Glutamatergic neuron (in vitro differentiated cells): ENCODE data around the gene MN1. TPM values are rescaled to one million over a fixed set of nuclear protein-coding genes. Genes with fewer than 3 reads are reported as not detected.
A peak's percentile ranks its signal among the peaks of the same experiment; 100 is the strongest.

Experiments
- DNase-seq: peaks from one replicate; pipeline ENCODE4 v3.0.0; 2022
- H3K27ac Mint-ChIP-seq: one replicate; pipeline ENCODE4 v1.8.0; 2020; ENCODE audit warnings: mild to moderate bottlenecking, mixed read lengths, inconsistent platforms; ENCODE audit not compliant: unreplicated experiment
- H3K27me3 Mint-ChIP-seq: one replicate; pipeline ENCODE4 v1.8.0; 2020; ENCODE audit warnings: mild to moderate bottlenecking, moderate library complexity, mixed read lengths, inconsistent platforms; ENCODE audit not compliant: unreplicated experiment
- H3K36me3 Mint-ChIP-seq: one replicate; pipeline ENCODE4 v1.8.0; 2020; ENCODE audit warnings: mild to moderate bottlenecking, mixed read lengths, inconsistent platforms; ENCODE audit not compliant: unreplicated experiment
- H3K4me1 Mint-ChIP-seq: one replicate; pipeline ENCODE4 v1.8.0; 2020; ENCODE audit warnings: mild to moderate bottlenecking, low read depth, mixed read lengths, inconsistent platforms; ENCODE audit not compliant: unreplicated experiment
- H3K4me3 Mint-ChIP-seq: one replicate; pipeline ENCODE4 v1.8.0; 2020; ENCODE audit warnings: mild to moderate bottlenecking, mixed read lengths, inconsistent platforms; ENCODE audit not compliant: unreplicated experiment
- H3K9me3 Mint-ChIP-seq: one replicate; pipeline ENCODE4 v1.8.0; 2020; ENCODE audit warnings: mild to moderate bottlenecking, moderate library complexity, mixed read lengths, inconsistent platforms; ENCODE audit not compliant: unreplicated experiment
- CTCF ChIP-seq: fragments of 200-600 bp; sonication (generic); IDR thresholded peaks from one replicate; pipeline ENCODE4 v1.5.0; 2021; ENCODE audit not compliant: partially characterized antibody, unreplicated experiment
- total RNA-seq: library from RNA; stranded (reverse); fragmentation: NEBNext Ultra II Directional; extraction: Animal tissue kit (Norgen Biotek cat#: 25700); gene quantifications from one replicate; pipeline ENCODE4 v1.2.1, GENCODE V29; 2021; ENCODE audit not compliant: unreplicated experiment

MN1 gene
- total RNA-seq, 1 donor from 2014 or later = 0.91 TPM

DNA sequence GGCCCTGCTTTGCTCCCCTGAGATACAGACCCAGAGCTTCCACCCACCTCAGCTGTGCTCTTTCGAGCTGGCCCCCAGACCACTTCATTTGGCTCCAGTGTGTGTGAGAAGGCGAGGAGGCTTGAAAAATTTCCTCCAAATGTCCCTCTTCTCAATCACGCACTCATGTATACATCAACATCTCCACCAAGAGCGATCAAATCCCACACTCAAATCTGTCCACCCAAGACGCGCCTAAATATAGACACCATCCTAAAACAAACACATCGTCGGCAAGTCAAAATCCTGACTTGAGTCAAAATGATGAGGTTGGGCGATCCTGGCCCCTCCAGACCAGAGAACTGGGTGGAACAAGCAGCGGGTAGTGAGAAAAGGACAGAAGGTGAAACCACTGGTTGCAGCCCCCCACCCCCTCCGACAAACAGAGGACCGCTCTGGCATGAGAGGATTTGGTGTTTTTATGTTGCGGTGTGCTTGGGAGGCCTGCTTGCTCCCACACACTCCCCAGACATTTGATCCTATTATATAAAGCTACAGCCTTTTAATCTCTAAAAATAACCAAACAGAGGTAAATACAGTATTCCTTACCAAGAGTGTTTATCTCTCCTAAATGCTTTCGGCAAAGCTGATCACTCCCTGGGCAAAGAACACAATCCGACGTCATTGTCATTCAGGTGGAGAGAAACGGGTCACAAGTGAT lies 10.2 kb downstream of the MN1 start:
- no peak for DNase-seq
- Mint-ChIP-seq H3K4me1 (peaks cover 29% of the 10 kb centered on the region), H3K36me3 (no peaks in the 10 kb centered on the region), H3K27ac (no peak overlapping the region), H3K27me3 (peaks cover 5% of the 10 kb centered on the region), H3K9me3 (no peaks in the 10 kb centered on the region), H3K4me3 (no peak overlapping the region)
- no peak for TF ChIP-seq CTCF

GRCh38 chr22:27790376-27791158 lies 11.0 kb downstream of the MN1 start:
- Mint-ChIP-seq H3K4me3 (peak overlapping the region; percentile 23), H3K27ac (no peak overlapping the region)

GRCh38 chr22:27788500-27789288 lies 12.9 kb downstream of the MN1 start:
- Mint-ChIP-seq H3K4me1 (peaks cover 17% of the 10 kb centered on the region), H3K9me3 (no peaks in the 10 kb centered on the region), H3K27me3 (no peaks in the 10 kb centered on the region), H3K4me3 (no peak overlapping the region), H3K27ac (no peak overlapping the region), H3K36me3 (no peaks in the 10 kb centered on the region)
- TF ChIP-seq CTCF = no peak
- DNase-seq = no peak

More at GRCh38 chr22:27790376-27791158, 11.0 kb downstream of the MN1 start:
- TF ChIP-seq CTCF = no peak
- Mint-ChIP-seq H3K4me1 (peaks cover 27% of the 10 kb centered on the region), H3K36me3 (no peaks in the 10 kb centered on the region), H3K27me3 (peaks cover 2% of the 10 kb centered on the region), H3K9me3 (no peaks in the 10 kb centered on the region)
- DNase-seq = no peak

DNA sequence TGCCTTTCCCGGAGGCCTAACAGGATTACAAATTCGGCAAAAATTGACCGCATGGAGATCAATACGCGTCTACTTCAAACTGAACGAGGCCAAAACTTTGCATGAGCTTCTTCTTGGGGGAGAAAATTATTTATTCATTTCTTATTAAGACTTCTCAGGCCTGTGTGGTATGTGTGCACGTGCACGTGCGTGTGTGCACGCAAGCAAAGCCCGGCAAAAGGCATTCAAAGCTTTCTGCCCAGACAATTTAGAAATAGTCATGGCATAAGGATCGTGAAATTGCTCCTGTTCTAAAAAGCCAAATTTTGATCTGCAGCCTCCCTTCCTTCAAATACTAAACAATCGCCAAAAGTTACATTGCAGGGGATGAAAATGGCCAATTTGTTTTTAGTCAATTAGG lies 14.6 kb downstream of the MN1 start:
- Mint-ChIP-seq H3K36me3 (no peaks in the 10 kb centered on the region), H3K27me3 (no peaks in the 10 kb centered on the region), H3K4me1 (peaks cover 16% of the 10 kb centered on the region), H3K4me3 (no peak overlapping the region), H3K27ac (no peak overlapping the region), H3K9me3 (no peaks in the 10 kb centered on the region)
- TF ChIP-seq CTCF = no peak
- DNase-seq = no peak
